GM19455 (cell line): ENCODE measurements around the gene DEAF1.
"Not testable (repeated sequence)": the region's sequence is repeated elsewhere in the genome, so short reads cannot be mapped to it uniquely, and the experiment has no call there.

Experiments used
- ATAC-seq: cut with Tn5 transposase; IDR thresholded peaks from one replicate; pipeline ENCODE4 v1.9.1; 2021; ENCODE audit not compliant: unreplicated experiment

The DEAF1 gene

DNA sequence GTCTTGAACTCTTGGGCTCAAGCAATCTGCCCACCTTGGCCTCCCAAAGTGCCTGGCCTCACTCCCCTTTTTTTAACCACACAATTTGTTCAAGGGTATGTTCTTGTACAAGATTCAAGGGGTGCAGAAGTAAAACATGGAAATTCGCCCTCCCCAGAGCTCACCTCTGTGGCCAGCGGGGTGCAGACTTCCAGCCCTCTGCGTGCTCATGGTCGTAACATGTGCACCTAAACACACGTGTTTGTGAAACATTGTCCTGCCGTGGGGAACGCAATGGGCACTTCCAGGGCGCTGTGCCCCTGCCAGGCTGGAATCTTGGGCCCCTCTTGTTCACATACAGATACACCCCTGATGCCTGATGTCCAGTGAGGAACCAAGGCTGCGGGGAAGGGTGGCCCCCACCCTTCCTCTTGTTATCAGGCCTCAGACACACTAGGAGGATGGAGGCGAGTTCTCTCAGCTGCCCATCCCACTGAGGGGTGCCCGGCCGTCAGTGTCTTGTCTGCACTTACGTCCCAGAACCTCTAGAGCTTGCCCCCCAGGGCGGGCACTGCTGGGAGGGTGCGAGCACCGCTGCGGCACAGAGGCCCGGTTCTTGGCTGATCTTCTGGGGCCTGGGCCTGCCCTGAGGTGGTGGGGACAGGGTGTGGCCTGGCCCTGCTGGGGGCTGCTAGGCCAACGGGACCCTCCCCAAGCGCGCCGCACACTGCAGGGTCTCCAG lies 6.9 kb upstream of the DEAF1 start:
- ATAC-seq = no peak

DNA sequence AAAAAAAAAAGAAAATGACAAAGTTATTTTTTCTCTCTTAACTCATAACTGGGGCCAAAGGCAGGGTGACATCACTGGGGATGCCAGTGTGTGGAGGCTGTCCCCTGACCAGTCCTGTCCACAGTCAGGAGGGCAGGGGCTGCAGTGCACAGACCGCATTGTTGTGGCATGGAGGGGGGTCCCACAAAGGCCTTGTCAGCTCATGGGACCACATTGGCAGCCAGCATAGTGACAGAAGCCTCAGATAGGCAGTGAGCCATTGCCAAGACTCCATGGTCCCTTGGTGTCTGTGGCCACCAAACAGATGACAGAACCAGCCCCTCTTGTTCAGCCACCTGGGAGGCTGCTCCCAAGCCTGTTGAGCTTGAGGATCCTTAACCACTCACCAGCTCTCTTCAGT lies 4.7 kb upstream of the DEAF1 start:
- ATAC-seq = no peak

DNA sequence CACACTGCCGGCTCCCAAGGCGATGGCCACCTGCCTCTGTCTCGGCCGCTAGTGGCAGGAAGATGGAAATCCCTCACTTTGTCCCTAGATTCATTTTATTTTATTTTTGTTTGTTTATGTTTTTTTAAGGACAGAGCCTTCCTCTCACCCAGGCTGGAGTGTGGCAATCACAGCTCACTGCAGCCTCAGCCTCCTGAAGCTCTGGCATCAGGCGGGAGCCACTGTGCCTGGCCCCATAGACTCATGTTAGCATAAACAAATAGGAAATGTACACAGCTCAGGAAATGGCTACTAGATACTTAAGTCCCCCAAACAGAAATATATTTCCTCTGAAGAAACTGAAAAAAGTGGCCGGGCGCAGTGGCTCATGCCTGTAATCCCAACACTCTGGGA lies 4.1 kb upstream of the DEAF1 start:
- no peak for ATAC-seq

DNA sequence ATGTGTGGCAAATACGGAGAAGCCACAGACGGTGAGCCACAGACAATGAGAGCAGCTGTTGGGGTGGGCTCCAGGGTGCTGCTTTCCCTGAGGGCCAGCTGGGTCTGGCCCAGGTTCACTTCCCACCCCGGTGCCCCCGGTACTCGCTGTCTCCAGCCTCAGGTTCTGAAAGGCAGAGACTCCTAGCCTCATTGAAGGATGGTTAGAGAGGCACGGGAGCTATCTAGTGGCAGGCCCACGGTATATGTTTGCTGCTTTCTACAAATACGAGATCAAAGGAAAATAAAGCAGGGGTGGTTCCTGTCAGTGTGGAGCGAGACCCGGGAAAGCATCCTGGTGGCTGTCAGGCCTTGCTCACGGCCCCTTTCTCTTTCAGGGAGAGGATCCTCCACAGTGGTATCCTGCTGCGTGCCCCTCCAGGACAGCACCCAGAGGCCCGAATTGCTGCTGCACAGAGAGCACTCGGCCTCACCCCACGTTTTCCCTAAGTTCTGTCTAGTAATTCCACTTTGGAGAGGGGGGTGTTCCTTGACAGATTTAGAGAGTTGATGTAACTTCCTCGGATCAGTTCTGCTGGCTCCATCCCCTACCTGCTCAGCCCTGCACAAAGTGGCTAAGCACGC lies 3.6 kb upstream of the DEAF1 start:
- no peak for ATAC-seq

DNA sequence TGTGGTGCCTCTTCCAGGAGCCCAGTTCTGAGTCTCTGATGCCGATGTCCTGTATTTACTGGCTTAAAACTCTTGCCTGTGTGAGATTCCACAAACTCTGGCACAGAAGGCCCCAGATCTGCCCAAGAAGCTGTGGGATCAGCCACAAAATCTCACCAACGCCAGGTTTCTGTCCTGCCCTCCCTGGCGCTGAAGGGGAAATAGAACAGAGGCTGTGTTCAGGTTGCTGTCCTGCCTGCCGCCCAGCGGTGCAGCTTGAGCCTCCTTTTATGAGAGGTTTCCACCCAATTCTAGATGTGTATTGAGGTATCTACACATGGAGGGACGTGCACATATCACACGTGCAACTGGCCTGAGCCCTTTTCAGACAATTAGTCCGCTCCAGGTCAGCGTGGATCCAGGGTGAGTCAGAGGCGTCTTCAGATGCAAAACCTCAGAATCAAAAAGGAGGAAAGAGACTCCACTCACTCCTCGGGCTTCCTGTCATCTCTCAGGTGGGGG lies 2.8 kb upstream of the DEAF1 start:
- no peak for ATAC-seq

DNA sequence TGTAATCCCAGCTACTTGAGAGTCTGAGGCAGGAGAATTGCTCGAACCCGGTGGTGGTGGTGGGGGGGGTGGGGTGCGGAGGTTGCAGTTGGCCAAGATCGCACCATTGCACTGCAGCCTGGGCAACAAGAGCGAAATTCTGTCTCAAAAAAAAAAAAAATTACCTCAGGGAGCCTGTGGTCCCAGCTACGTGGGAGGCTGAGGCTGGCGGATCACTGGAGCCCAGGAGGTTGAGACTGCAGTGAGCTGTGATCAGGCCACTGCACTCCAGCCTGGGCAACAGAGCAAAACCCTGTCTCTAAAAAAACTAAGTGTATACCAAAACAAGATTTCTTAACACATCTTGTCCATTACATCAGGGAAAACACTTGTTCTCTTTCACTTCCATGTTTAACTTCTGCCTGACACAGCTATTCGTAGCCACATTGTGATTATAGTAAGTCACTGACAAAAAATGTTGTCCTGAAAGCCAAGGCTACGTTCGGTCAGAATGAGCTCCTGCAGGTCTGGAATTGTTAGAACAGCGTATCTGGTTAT lies 2.0 kb upstream of the DEAF1 start:
- no peak for ATAC-seq

DNA sequence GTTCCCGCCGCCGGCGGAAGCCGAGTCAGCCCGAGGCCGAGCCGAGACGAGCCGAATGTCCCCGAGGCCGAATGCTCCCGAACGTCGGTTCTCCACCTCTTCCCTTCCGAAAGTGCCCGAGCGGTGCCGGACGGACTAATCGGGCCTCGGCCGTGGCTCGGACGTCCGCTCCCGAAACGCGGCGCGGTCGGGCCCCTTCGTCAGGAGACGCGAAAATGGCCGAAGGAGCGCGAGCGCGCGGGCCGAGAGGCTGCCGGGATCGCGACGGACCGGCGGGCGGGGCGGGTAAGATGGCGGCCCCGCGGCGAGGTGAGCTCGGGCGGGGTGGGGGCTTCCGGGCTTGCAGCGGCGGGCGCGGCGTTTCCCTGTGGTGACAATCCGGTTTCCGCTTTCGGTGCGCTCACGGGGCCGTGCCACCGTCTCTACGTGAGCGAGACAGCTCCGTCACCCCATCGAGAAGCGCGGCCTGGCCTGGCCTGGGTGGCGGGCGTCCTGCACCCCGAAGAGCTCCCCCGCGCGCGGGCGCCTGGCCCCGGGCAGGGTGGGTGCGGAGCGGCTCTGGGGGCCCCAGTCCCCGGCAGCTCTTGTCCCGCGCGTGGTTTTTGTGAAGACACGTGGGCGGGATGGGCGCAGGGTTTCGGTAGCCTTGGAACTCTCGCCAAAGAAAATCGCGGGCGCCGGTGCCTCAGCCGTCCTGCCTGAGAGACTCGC lies 671 bp upstream of the DEAF1 start, which contains the start of gene TMEM80:
TMEM80 (plus strand) TSS at position 279 of the 711 bp plus-strand sequence; CDS start at position 291, 12 bp downstream.
- peak; percentile 65 for ATAC-seq

DNA sequence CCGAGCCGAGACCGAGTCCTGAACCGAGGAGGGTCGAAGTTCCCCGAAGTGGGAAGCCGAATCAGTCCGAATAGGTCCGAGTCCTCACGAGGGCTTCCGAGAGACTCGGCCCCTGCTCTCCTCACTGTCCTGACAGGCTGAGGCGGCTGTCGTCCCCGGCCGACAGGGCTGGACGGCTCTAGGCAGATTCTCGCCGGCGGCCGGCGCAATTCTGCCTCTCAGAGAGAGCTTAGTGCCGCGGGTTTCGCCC lies 191 bp upstream of the DEAF1 start:
- ATAC-seq = no peak

DNA sequence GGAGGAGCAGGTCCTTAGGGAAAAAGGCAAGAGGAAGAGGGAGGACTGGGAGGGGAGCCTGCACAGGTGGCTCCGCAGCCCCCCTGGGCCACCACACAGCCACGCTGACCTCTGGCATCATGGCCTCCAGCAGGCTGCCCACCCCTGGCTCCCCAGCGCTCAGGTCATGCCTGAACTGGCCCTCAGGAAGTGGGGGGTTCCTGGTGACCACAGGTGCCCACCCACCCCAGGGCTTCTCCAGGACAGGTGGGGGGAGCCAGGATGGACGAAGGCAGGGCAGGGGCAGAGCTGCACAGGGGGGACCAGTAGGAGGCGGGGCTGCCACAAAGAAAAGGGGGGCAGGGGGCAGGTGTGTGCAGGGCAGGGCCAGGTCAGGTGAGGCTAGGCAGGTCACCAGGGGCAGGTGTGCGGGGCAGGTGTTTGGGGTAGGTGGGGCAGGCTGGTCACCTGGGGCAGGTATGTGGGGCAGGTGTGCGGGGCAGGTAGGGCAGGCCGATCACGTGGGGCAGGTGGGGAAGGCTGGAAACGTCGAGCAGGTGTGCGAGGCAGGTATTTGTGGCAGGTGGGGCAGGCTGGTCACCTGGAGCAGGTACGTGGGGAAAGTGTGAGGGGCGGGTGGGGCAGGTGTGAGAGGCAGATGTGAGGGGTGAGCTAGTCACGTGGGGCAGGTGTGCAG lies 997 bp downstream of the DEAF1 start:
- no peak for ATAC-seq

DNA sequence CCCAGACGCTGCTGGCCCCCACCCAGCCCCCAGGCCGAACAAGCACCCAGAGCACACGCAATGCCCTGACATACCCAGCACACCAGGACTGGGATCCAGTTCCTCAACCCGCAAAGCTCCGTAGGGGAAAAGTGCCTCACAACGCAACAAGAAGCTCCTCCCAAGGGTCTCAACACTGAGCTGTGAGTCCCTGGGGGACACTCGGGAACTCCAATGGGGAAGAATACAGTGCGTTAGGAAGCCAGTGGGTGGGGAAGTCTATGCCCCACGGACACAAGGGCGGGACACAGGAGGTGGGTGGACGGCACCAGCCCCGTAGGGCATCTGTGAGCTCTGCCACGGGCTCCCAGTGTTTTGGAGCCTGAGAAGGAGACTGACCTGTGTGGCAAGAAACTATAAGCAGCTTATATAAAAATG lies 1.6 kb downstream of the DEAF1 start:
- no peak for ATAC-seq

DNA sequence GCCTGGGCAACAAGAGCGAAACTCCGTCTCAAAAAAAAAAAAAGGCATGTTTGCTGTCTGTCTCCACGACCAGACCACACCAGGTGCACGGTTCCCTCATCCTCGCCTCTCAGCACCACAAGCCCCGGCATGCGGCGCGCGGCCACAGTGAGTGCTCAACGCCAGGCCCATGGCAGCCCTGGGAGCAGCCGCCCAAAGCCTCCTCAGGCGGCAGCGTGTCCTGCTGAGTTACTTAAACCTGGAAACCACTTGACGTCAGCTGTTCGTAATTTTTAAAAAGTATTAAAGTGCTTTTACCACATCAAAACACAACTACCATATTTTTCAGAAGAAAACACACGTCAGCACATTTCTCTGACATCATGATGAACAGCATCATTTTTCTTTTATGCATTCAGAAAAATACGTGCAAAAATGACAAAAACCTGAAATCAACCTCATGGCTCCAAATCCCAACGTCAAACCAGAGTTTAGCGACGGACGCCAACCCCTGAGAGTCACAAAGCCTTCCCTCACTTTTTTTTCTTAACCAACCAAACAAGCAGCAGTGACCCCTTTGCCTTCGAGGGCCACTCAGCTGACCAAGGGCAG lies 2.1 kb downstream of the DEAF1 start:
- ATAC-seq = no peak

DNA sequence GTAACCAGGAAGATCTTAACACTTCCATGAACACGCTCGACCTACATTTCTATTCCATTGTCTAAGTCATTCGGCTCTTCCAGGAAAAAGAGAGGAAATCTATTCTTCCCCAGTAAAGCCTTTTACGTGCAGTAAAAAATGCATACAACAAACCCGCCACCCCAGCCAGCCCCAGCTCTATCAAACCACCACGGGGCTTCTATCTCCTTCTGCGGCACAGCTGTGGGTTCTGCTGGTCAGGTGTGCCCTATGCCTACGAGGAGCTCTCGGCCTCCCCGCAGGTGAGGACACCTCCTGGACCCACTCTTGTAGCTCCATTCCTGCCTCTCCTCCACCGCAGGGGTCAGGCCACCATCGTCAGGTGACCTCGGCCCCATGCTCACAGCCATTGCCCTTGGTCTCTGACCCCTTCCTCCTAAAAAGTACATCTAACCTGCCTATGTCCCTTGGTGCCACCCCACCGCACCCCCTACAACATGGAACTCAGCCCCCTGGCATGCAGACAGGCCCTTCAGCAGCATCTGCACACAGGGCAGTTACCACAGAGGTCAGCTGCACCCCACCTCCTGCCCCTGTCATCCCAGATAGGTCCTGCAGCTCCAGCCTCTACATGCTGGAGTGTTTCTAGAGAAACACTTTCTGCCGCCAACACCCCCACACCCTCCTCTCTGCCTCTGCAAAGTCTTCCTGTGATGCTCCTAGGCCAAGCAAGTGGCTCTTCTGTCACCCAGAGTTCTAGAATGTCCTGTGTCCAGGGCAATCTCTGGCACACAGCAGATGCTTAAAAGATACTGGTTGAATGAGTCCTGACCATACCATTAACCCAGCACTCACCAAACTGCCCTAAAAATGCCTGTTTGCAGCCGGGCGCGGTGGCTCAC lies 3.1 kb downstream of the DEAF1 start:
- ATAC-seq = no peak

DNA sequence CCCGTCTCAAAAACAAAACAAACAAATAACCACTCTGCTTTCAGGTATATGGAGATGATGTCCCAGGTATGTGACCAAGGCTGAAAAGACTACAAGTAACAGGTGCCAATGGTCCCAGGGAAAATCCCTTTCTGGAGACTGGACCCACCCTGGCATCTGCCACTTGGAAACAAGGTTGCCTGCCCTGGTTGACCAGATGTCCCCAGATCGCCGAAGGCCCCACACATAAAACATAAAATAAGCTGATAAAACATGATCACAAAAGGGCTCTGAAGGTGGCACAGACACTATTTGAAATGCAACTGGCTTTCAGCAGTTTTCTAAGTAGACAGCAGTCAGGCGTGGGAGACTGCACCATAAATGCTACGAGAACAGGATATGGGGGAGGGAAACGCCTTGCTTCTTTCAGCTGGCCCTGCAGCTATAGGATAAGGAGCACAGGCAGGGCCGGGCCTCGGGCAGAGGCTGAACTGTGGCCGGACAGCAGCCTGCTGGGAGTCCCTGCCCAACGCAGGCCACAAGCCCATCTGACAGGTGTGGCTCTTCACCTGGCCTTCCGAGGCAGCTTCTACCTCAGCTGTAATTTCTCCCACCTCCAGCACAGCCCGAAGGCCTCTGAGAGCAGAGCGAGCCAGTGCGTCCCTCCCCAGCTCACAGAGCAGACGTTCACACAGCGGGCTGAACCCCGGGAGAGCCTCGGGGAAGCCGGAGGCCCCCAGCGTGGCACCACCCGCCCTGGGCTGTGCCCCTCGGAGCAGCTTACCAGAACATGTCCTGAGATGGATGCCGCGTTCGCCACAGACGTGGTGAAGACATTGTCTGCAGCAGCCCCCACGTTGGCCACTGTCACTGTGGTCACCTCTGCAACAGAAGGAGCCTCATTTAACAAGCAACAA lies 4.0 kb downstream of the DEAF1 start:
- no peak for ATAC-seq

DNA sequence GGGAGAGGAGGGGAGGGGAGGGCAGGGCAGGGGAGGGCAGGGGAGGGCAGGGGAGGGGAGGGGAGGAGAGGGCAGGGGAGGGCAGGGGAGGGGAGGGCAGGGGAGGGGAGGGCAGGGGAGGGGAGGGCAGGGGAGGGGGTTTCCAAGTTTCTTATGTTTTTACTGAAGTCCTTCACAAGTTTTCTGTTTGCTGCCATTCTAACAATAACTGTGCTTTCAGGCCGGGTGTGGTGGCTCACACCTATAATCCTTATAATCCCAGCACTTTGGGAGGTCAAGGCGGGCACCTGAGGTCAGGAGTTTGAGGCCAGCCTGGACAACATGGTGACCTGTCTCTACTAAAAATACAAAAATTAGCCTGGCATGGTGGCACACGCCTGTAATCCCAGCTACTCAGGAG lies 4.8 kb downstream of the DEAF1 start:
- ATAC-seq = not testable (repeated sequence)

DNA sequence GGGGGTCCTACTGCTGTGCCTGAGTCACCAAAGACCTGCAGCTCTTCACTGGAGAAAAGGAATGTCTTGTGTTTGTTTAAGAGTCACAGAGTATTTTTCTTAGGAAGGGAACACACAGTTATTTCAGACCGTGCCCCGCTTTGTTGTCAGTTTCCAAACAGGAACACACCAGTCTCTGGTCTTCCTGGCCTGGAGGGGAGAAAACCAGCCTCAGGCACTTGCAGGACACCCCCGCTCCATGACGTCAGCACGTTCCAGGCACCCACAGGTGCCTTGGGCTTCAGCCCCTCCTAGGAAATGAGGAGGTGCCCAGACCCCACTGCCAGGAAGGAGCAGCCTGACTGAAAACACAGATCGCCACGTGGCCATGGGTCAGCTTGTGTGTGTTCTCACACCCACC lies 5.4 kb downstream of the DEAF1 start:
- ATAC-seq = no peak

DNA sequence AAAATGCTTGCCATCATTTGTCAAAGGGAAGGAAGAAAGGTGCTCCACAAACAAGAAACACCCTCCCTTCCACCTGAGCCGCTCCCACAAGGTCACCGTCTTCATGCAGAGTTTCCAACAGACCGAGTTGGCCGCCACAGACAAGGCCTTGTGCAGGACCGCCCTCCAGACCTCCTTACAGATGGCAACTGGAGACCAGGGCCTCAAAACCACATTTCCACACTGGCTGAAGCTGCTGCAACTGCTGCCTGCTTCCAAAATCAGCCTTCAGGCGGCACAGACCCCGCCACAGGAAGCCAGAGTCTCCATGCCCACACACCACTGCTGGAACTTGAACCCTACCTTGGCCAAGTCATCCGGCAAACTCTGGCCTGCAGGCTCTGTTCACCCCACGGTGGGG lies 6.3 kb downstream of the DEAF1 start:
- ATAC-seq = no peak

DNA sequence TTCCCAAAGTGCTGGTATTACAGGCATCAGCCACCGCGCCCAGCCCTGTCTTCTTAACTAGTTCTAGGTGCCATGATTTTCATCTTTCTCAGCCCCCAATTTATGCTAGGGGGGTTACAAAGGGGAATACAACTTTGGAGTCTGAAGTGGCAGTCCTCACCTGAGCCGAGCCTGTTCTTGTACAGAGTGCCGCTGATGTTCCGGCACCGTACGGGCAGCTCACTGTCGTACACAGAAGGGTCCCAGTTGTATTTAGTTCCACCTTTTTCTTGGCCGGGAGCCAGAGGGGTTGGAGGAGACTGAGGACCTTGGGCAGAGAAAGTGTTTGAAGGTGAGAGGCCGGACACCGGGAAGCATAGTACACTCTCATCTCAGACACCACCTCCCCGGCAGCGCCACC lies 7.3 kb downstream of the DEAF1 start:
- no peak for ATAC-seq

DNA sequence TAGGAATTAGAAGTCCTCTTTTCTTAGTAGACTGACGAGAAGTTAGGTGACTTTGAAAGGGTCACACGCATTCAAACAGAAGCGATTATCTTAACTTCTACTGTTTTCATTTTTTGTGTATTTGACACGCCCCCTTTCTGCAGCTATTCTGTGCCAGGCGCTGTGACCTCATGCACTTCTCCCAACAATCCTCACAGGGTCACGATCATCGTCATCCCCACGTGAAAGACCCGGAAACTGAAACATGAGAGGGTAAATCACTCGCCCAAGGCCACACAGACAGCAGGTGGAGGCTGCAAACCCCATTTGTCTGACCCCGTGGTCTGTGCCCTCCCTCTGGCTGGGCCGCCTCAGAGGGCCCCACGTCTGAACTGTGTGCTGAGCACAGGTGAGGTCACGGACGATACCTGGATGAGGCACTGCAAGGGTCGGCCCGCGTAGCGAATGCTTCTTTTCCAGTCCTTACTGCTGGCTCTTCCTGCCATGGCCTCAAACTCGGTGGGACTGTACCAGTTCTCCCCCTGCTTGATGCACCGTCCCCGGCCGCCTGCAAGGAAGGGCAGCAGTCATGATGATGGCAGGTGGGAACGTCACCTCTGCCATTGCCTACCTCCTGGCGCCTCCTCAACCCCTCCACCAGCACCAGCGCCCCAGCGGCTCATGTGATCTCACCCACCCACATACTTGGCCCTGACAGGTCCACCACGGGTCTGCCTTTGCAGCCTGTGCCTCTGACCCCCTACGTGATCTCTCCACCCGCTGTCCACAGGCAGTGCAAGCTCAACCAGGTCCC lies 8.4 kb downstream of the DEAF1 start:
- ATAC-seq = no peak
